HG03039 (cell line): ENCODE data around the gene KBTBD4.
A peak's percentile ranks its signal among the peaks of the same experiment; 100 is the strongest.
"Not testable (repeated sequence)": the region's sequence is repeated elsewhere in the genome, so short reads cannot be mapped to it uniquely, and the experiment has no call there.

Experiments used
- ATAC-seq: cut with Tn5 transposase; IDR thresholded peaks from one replicate; pipeline ENCODE4 v1.9.1; 2021; ENCODE audit warnings: mild to moderate bottlenecking, moderate library complexity; ENCODE audit not compliant: unreplicated experiment

The KBTBD4 gene

DNA sequence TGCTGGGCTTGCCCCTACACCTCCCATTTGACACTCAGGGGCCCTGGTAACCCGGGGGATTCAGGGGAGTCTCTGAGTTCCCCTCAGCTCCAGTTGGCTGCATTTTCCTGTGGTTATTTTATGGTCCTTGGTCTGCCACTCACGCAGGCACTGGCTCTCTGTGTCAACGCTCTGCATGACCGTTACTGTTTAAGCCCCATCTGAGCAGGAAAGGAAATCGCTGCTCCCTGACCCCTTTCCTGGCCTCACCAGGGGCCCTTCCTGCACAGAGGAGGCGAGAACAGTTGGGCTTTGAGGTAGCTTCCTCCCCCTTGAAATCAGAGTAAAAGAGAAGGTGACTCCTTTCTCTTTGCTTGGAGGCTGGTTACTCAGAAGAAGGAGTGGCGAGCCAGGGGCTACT, 13.0 kb upstream of the KBTBD4 start:
- ATAC-seq: no peak

DNA sequence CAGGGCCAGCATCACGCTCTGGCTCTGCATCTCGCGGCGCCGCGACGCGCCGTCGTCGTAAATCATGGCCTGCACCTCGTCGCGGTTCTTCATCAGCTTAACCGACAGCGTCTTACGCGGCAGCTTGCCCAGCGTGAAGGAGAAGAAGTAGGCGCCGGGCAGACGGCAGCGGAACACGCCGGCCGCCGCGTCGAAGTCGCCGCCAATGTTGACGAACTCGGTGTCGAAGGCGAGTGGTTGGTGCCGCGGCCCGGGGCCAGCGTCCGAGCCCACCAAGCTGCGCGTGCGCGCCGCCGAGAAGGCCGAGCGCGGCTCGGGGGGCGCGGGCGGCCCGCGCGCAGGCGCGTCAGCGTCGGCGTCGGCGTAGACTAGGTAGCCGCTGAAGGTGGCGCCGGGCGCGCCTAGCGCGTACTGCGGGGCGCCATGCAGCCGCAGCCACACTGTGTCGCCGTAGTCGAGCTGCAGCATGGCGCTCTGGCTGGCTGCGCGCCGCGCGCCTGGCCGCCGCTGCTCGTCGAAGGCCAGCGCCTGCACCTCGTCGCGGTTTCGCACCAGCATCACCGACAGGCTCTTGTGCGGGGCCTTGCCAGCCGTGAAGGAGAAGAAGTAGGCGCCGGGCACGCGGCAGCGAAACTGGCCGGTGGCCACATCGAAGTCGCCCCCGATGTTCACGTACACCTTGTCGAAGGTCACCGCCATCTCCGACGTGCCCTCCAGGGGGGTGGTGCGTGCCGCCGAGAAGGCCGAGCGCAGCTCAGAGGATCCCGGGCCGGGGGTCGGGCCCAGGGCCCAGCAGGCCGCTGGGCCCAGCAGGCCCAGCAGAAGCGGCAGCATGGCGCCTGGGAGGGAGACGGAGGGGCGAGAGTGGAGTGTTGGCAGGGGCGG, 11.4 kb upstream of the KBTBD4 start:
- ATAC-seq: no peak

DNA sequence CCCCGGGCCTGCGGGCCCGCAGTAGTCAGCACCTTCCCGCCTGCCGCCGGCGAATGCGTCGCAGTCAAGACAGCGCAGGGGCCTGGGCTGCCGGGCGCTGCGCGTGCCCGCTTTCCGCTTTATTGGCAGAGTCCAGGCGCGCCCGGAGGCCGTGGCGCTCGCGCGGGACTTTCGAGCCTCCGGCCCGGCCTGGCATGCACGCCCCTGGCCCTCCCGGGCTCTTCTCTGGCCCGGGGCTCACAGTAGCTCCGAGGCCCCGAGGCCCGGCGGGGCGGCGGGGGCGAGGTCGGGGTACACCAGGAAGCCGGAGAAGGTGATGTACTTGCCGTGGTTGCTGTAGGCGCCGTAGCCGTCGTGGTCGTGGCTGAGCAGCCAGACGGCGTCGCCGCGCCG, 10.8 kb upstream of the KBTBD4 start:
- ATAC-seq: no peak

DNA sequence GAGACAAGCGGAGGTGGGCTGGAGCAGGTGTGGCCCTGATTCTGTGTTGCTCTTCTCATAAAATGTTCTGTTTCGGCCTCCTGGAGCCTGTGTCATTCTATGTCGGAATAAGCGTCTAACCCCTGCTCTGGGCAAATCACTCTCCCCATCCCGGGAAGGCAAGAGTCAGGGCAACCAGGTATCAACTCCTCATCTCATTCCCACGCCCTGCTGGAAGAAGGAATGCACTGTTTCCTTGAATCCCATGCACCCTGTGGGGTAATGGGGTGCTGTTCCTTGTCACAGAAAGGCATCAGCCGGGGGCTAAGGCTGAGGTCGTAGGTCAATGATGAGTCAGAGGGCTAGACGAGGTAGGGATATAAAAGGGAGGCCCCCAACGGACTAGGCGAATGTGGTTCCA, 10.3 kb upstream of the KBTBD4 start:
- ATAC-seq: no peak

DNA sequence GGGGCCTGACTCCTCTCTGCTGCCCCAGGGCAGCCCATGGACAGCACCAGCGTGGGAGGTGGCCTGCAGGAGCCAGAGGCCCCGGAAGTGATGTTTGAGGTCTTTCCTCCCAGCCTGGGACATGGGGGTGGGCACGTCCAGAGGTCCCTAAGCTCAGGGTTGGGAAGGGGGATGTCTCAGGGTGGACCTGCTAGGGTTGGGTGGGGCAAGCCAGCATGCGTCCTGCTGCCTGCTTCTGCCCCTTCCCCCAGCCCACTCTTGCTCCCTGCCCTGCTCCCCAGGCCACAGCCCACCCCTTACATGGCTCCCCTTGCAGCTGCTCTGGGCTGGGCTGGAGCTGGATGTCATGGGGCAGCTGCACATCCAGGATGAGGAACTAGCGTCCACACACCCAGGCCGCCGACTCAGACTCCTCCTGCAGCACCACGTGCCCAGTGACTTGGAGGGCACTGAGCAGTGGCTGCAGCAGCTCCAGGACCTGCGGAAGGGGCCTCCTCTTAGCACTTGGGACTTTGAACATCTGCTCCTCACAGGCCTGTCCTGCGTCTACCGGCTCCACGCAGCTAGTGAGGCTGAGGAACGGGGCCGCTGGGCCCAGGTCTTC, 9.1 kb upstream of the KBTBD4 start:
- ATAC-seq: no peak

DNA sequence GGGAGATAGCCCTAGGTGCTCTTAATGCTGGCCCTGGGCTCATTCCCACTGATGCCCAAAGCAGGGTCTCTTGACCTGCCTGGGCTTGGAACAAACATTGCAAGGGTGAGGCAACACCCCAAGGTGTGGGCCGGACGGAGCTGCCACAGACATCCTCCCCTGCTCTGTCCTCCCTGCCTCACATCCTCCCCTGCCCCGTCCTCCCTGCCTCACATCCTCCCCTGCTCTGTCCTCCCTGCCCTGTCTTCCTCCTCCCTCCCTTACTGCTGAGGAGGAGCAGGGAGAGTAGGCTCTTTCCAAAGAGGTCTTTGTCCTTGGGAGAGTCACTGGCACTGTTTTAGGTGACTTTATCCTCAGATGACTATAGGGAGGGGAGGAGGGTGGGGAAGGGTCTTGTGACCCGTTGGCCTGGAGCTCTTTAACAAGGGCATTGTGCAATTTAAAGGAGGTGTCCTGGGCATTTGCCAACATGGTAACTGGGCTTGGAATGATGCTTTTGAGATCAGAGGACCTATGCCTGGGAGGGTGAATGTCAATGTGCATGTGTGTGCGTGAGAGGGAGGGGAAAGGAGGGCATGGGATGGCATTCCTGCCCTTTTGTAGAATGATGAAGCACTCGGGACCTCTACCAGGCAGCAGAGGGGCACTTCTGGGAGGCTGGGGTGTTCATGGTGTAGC, 8.4 kb upstream of the KBTBD4 start:
- ATAC-seq: no peak

DNA sequence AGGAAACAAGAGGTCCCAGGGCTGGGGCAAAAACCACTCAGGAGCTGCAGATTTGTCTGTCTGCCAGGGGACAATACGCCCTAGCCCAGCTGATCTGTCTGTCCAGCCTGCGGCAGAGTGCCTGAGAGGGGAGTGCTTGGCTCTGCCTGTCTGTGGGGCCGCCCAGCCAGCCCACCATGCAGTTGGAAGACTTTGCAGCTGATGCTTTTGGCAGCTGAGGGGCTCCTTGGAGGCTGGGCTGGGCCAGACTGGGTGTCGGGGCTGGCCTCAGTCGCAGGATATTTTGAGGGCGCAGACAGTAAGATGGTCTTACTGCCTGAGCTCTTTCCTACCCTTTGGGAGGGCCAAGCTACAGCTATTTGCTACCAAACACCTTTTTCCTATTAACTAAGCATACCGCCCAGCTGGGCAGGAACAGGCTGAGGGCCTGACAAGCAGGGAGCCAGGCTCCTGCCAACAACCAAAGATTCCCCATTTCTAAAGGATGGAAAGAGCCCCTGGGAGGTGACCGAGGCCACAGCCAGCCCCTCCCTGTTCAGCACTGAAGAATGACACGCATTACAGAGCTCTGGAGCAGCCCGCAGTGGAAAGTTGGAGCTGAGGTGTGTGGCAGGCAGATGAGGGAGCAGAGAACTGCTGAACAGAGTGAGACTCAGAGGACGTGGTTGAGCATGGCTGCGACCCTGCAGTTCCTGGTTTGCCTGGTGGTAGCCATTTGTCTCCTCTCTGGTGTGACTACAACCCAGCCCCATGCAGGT, 7.5 kb upstream of the KBTBD4 start, which contains the start of gene FAM180B:
Gene FAM180B, plus strand, starts transcription at position 581 of the 758 bp plus-strand sequence. Its CDS starts 91 bp downstream, at position 672.
- ATAC-seq: no peak

DNA sequence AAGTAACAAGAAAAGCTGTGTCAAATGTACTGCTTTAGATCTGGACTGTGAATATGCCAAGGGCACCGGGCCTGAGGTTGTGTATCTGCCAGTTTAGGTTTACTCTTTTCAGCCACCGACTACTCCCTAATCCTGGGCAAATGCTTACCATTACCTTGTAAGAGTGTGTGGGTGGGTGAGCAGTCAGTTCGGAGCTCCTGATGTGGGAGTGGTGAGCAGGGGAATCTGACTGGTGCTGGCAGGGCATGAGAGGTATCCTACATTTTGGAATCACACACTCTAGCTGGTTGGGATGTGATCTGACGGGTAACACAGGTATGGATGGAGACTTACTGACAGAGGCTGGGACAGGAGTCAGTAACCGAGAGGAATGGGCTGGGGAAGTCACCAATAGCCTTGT, 5.1 kb upstream of the KBTBD4 start:
- no peak for ATAC-seq

DNA sequence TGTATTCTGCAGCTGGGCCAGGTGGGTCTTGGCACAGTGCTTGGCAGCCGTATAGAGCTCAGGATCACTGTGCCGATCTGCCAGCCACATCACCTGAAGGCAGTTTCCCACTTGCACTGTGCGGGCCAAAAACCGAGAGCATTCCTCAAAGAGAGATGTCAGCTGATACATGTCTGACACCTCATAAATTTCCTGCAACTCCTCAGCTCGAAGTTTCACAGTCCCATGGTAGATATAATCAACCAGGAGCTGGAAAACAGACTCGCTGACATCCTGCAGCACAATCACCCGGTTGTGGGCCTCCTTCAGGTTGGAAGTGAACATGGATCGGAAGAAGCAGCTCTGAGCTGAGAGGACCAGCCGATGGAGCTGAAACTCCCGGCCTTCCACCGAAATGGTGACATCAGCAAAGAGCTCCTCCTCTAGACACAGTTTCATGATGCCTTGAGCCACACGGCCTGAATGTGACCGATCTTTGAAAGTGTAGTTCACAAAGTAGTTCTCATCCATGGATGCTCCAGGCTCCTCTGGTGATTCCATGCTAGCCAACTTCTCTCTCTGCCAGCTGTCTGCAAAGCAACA, 1.2 kb downstream of the KBTBD4 start:
- no peak for ATAC-seq

DNA sequence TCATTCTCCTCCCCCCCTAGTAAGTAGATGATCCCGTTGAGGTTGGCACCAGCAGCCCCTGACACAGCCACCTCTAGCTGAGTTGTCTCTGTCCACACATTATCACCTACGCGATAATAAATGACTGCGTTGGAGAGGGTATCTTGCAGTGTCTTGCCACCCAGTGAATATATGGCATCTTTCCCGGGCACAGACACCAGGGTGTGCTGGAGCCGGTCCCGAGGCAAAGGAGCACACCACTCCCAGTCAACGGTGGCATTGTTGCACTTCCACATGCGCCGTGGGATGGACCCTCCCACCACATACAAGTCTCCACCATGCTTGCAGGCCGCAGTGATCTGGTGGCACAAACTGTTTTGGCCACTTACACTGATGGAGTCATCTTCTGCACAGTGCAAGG, 5.4 kb downstream of the KBTBD4 start:
- no peak for ATAC-seq

DNA sequence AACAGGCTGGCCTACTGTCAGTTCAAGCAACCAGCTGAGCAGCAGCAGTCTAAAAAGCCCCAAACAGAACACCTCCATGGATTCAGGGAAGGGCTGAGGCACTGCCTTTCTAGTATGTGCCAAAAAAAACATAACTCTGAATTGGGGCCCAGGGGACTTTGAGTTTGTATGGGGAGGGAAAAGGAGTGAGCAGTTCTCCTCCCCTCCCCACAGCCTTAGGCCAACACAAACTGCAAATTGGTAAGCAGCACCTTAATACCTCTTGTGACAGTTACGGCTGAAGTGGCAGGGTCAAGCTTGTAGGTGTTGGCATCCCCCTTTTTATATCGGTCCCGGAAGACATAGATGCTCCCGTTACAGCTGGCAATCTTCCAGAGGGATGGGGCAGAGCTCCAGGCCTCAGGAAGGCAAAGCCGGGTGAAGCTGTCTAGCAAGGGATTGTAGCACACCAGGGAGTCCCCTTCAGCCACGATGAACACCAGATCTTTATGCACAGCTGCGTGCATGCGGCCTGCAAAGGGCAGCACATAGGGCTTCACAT, 6.0 kb downstream of the KBTBD4 start:
- ATAC-seq: no peak

DNA sequence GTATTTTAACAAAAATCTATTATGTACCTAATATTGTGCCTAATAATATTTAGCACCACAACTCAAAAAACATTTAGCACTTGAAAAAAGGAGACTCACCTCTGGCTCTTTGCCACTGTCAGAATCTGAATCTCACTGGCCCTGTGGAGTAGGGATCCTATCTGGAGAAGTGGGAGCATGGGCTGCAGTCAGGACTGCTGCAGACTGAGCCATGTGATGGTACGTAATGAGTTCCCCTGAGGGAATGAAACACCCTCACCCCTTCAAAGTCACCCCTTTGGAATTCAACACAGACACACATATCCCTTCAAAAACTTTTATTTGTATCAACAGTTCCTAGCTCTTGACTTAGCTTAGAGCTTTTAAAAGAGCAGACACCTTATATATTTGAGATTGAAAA, 6.9 kb downstream of the KBTBD4 start:
- no peak for ATAC-seq

DNA sequence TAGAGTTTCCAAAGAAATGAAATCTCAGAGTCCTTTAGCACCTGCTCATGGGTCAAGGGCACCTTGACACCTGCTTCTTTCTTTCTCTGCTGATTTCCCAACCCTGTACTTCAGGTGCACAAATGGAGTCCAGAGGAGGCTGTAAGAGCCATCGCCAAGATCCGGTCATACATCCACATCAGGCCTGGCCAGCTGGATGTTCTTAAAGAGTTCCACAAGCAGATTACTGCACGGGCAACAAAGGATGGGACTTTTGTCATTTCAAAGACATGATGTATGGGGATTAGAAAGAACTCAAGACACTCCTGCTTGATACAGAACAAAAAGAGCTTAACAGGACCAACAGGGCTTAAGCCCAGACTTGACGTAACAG, 7.4 kb downstream of the KBTBD4 start:
- ATAC-seq: no peak

DNA sequence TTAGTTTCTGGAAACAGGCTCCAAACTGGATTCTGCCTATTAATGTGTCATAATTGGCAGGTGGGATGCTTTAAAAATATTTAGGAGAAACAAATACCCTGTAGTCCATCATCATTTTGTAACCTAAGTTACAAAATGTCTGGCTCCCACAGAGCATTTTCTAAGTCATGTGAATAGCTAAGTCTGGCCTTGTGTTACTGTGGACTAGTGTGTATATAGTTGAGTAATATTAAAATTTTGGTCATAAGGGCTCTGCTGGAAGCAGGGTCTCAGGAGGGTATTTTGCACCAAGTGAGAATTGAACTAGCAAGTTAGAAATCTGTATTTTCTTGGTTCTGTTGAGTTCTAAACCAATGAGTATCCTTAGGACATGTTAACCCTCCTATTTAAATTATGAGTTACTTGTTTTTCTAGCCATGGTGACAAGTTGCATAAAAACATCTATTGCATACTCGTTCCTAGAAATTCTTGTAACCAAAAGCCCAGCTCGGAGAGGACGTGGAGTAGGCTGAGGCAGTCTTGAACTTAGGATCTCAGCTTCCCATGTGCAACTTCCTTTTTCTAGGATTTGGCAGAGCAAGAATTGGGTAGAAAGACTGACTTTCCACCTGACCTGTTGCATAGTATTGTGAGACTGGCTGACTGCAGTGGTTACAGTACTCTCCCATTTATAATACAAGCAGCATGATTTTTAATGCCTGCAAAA, 8.0 kb downstream of the KBTBD4 start:
- ATAC-seq: no peak

DNA sequence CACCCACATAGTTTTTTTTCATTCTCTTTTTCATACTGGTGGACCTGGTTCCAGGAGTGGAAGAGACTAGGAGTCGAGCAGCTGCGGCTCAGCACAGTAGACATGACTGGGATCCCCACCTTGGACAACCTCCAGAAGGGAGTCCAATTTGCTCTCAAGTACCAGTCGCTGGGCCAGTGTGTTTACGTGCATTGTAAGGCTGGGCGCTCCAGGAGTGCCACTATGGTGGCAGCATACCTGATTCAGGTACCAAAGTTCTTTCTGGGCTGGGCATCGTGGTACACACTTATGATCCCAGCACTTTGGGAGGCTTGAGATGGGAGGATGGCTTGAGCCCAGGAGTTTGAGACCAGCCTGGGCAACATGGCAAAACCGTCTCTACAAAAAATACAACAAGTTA, 9.1 kb downstream of the KBTBD4 start:
- no peak for ATAC-seq

DNA sequence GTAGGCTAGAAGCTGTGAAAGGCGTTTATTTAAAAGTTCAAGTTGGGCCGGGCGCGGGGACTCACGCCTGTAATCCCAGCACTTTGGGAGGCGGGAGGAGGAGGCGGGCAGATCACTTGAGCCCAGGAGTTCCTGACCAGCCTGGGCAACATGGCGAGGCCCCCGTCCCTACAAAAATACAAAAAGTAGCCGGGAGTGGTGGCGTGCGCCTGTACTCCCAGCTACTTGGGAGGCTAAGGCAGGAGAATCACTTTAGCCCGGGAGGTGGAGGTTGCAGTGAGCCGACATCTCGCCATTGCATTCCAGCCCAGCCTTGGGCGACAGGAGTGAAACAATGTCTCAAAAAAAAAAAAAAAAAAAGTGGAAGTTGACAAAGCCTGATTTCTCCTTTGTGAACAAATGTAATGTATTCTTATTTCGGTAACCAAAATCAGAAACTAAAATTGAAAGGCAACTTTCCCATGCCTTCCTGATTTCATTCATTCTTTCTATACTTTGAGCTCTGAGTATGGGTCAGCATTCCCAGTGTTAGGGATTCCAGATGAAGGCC, 12.5 kb downstream of the KBTBD4 start:
- no peak for ATAC-seq

DNA sequence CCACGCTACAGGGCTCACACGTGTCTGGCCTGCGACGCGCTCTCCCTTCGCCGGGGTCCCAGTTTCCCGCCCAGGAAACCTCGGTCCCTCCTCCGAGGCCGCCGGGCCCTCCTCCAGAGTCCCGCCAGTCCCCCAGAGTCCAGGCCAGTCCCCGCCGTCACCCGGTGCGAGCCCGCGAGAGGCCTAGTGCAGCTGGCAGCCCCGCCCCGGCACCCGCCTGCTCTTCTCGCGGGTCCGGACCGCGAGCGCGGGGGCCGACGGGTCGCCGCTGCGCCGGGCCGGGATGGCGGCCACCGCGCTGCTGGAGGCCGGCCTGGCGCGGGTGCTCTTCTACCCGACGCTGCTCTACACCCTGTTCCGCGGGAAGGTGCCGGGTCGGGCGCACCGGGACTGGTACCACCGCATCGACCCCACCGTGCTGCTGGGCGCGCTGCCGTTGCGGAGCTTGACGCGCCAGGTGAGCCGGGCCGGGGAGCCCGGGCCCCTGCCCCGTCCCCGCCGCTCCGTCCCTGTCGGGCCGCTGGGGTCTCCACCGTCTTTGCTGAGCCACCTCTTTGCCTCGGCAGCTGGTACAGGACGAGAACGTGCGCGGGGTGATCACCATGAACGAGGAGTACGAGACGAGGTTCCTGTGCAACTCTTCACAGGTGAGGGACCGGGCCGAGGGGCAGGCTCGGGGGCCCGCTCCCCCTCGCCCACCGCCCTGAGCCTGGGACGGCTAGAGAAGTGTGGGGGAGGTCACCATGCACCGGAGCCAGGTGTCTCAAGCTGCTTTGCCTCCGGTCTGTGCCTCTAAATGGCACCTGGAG, 13.2 kb downstream of the KBTBD4 start, which contains the start of gene PTPMT1:
Gene PTPMT1, plus strand, starts transcription at position 260 of the 809 bp plus-strand sequence. Its CDS starts 24 bp downstream, at position 284.
- ATAC-seq: peak; percentile 86

DNA sequence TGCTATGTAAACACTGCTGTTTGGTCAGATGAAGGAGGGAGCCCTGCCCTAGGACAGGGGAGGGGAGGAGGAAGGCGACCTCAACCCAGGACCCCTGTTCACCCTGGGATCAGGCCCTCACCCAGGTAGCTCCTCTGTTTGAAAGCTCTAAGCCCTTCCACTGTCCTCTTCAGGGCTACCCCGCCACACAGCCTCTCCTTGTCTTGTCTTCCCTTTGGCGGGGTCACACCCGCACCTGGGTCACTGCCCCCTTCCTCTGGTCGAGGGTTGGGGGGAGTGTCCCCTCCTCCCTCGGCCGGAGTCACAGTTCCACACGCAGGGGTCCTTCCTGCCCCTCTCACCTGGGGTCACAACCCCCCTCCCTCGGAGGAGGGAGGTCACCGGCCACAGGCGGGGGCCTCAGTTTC, 13.8 kb downstream of the KBTBD4 start:
- ATAC-seq: no peak

DNA sequence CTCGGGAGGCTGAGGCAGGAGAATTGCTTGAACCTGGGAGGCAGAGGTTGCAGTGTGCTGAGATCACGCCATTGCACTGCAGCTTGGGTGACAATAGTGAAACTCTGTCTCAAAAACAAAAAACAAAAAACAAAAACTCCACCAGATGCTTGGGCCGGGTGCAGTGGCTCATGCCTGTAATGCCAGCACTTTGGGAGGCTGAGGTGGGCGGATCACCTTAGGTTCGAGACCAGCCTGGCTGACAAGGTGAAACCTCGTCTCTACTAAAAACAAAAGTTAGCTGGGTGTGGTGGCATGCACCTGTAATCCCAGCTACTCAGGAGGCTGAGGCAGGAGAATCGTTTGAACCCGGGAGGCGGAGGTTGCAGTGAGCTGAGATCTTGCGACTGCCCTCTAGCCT, 14.4 kb downstream of the KBTBD4 start:
- ATAC-seq: not testable (repeated sequence)
